Fibroblast of upper back skin (primary cell): Measurements from ENCODE around the gene THAP10.
"Not testable (repeated sequence)": the region's sequence is repeated elsewhere in the genome, so short reads cannot be mapped to it uniquely, and the experiment has no call there.

Source experiments
- DNase-seq: peaks from one replicate; pipeline ENCODE4 v3.0.0-alpha.2; 2013

THAP10 gene

GRCh38 chr15:70876011-70876410, 16.2 kb downstream of the THAP10 start:
- DNase-seq: no peak

DNA sequence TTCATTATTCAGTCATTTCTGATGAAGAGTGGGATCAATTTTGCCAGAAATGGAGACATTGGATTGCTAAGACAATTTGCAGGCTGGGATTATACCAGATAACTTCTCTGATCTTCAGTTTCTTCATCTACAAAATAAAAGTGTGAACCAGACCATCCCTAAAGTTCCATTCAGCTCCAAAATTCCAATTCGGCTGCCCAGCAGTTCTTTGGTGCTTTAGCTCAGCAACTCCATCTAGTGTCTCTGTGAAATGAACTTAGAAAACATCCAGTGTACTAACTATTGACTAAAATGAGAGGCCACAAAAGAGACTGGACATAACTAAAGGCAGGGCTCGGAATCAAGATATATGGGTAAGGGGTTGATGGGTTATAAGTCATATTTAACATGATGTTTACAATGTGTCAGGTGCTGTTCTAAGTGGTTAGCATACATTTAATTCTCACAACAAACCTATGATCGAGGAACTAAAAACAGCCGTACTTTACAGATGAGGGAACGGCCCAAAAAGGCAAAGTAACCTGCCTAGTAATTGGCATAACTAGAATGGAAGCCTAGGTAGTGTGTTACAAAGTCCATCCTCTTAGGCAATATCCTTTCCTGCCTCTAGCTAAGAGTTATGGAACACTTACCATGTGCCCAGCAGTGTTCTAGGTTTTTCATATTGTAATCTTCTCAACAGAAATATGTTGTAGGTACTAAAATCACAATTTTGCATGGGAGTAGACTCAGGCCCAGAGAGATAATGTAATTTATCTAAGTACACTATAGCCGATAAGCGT, 17.0 kb downstream of the THAP10 start:
- DNase-seq: peak; percentile 60

GRCh38 chr15:70873232-70874054, 18.8 kb downstream of the THAP10 start:
- DNase-seq: no peak

DNA sequence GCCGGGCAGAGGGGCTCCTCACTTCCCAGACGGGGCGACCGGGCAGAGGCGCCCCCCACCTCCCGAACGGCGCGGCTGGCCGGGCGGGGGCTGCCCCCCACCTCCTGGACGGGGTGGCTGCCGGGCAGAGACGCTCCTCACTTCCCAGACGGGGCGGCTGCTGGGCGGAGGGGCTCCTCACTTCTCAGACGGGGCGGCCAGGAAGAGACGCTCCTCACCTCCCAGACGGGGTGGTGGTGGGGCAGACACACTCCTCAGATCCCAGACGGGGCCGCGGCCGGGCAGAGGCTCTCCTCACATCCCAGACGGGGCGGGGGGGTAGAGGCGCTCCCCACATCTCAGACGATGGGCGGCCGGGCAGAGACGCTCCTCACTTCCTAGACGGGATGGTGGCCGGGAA, 20.7 kb downstream of the THAP10 start:
- not testable (repeated sequence) for DNase-seq

GRCh38 chr15:70870051-70870450, 22.2 kb downstream of the THAP10 start:
- DNase-seq: peak; percentile 92

DNA sequence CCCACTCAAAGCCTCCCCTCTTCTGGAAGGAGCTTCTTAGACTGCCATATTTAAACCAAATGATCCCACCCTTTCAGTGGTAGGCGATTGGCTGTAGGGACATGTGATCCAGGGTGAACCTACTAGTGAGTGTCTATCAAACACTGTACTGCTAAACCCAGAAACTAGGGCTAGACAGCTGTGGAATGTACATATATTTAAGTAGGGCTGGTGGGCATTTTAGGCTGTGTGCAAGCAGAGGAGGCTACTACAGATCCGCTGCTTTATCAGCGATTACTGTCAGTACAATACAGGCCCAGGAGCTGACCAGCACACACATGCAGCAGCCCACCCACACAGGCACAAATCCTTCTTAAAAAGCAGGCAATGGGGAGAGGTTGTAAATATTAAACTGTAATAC, 22.9 kb downstream of the THAP10 start:
- DNase-seq: peak; percentile 13

- peak; percentile 85 for DNase-seq
Observed at GRCh38 chr15:70867911-70868467, 24.2 kb downstream of the THAP10 start.

DNA sequence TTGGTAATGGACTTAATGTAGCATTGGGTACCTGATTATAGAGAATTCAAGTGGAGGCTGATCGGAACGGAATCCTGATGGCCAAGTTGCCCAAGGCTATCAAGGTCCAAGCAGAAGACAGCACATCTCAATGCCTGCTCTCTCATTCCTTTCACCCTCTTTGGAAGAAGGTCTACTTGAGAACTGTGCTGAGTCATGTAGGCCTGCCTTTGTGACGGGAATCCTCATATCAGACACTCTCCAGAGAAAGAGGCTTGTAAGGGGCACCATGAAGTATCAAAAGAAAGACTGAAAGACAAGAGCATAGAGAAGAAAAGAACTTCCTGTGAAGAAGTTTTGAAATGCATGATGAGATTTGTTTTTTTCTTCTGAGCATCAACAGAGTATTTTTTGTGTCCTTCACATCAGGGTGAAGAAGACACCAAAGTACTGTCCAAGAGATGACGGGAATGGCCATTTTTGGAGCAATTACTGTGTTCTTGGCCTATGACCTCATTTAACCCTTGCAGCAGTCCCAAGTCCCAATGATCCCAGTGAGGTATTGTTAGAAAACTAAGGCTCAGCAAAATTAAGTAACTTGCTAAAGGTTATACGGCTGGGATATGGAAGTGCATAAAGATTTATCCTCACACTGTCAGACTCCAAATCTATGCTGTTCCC, 25.1 kb downstream of the THAP10 start:
- DNase-seq: no peak

DNA sequence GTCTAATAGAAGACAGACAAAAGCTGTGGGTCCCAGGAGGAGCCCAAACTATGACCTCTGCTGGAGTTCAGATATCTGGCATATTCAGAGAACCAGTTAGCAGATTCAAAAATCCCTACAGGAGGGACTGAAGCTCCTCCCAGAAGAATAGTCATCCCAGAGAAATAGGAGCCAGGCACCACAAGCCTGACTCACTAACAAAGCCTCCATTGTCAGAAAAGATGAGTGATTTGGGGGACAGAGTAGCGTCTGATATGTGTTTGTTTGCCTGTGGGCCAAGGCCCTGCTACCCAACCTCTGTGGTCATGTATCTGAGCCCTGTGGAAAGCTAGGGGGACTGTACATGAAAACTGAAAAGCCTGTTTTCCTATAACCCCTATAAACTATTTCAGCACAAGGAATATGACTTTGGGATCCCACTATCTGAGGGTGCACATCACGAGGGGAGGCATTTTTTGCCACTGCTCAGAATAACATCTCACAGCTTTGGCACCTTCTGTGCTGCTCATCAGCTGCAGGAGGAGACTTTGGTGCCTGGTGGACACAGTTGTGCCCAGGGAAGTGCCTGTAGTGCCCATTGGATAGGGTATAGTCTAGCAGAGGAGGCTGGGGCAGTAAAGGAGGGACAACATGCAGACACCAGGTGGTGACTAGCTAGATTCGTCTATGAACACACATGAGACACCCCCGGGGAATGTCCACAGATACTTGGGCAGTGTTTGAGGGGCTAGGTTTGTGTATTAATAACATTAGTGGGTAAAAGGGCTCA, 28.6 kb downstream of the THAP10 start:
- peak; percentile 92 for DNase-seq

GRCh38 chr15:70859998-70860397, 32.2 kb downstream of the THAP10 start:
- DNase-seq: no peak

DNA sequence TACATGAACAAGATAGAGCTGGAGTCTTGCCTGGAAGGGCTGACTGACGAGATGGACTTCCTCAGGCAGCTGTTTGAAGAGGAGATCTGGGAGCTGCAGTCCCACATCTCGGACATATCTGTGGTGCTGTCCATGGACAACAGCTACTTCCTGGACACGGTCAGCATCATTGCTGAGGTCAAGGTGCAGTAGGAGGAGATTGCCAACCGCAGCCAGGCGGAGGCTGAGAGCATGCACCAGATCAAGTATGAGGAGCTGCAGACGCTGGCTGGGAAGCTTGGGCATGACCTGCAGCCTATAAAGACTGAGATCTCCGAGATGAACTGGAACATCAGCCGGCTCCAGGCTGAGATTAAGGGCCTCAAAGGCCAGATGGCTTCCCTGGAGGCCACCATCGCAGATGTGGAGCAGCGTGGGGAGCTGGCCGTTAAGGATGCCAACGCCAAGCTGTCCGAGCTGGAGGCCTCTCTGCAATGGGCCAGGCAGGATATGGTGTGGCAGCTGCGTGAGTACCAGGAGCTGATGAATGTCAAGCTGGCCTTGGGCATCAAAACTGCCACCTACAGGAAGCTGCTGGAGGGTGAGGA, 32.8 kb downstream of the THAP10 start:
- no peak for DNase-seq

DNA sequence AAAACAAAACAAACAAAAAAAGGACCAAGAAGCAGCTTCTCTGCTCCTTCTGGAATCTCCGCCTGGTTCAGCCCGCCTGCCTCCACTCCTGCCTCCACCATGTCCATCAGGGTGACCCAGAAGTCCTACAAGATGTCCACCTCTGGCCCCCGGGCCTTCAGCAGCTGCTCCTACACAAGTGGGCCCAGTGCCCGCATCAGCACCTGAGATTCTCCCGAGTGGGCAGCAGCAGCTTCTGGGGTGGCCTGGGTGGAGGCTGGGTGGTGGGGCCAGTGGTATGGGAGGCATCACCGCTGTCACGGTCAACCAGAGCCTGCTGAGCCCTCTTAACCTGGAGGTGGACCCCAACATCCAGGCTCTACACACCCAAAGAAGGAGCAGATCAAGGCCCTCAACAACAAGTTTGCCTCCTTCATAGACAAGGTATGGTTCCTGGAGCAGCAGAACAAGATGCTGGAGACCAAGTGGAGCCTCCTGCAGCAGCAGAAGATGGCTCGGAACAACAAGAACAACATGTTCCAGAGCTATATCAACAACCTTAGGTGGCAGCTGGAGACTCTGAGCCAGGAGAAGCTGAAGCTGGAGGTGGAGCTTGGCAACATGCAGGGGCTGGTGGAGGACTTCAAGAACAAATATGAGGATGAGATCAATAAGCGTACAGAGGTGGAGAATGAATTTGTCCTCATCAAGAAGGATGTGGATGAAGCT, 33.5 kb downstream of the THAP10 start:
- not testable (repeated sequence) for DNase-seq

DNA sequence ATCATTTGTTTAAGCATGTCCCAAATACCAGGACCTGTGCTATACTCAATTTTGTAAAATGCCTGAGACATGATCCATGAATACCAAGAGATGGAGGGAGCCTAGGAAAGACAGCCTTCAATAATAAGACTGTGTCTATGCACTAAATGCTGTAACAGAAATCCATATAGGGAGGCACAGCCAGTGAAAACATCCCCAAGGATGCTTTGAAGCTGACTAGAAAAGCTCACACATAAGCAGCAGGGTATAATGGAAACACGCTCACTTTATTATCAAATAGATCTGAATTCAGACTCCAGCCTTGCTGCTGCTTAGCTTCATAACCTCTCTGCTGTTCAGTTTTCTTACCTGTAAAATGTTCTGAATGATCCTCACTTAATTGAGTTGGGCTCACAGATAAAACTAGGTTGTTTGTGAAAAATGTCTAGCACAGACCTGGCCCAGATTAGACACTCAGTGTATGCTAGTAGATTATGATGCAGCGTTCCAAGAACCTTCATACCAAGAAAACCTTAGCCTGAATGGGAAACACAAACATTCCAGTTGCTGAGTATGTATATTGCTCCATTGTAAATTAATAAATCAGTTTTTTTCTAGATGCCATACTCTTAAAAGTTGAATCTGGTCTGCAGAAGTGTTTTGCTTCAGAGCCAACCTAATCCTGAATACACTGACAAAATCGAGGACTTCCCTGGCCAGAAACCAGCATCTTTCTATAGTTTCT, 34.5 kb downstream of the THAP10 start:
- peak; percentile 76 for DNase-seq

DNA sequence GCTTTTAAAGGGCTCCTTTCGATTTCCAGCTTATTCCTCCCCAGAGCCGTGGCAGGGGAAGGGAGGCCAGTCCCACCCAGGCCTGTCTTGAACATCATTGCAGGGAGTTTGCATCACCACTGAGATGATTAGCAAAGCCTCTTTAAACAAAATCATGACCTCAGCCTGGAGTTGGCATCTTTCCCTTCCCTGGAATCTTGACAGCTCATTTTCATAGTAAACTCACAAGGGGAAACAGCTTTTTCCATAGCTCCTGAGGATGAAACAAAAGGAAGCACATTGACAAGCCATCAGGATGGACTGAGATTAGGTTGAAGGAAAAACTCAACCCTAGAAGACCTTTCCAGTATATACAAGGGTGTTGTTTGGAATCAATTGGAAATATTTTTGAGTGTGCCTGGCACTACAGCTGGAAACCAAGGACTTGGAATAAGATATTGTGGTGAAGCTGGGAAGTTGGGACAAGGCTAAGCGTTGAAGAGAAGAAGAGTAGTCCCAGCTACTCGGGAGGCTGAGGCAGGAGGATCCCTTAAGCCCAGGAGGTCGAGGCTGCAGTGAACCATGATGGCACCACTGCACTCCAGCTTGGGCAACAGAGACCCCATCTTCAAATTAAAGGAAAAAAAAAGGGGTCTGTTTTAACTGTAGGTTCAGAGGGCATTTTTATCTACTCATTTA, 35.2 kb downstream of the THAP10 start:
- peak; percentile 100 for DNase-seq

GRCh38 chr15:70856177-70856883, 35.9 kb downstream of the THAP10 start:
- peak; percentile 83 for DNase-seq

DNA sequence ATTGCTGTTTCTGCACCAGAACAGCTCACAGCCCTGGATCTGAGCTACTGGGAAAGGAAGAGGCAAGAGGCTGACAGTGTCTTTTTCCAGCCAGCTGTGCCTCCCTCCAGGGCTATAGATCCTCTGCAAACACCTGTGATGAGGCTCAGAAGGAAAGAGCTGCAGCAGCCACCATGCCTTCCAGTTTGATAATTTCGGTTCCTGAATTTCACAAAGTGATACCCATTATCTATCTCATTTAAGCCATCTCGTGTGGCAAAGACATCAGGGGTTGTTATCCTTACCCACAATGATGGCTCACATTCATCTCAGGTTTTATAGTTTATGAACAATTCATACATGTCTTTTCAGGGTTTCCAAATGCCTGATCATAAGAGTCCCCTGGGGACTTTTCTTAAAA, 36.5 kb downstream of the THAP10 start:
- no peak for DNase-seq

GRCh38 chr15:70854666-70854976, 37.6 kb downstream of the THAP10 start:
- peak; percentile 66 for DNase-seq

DNA sequence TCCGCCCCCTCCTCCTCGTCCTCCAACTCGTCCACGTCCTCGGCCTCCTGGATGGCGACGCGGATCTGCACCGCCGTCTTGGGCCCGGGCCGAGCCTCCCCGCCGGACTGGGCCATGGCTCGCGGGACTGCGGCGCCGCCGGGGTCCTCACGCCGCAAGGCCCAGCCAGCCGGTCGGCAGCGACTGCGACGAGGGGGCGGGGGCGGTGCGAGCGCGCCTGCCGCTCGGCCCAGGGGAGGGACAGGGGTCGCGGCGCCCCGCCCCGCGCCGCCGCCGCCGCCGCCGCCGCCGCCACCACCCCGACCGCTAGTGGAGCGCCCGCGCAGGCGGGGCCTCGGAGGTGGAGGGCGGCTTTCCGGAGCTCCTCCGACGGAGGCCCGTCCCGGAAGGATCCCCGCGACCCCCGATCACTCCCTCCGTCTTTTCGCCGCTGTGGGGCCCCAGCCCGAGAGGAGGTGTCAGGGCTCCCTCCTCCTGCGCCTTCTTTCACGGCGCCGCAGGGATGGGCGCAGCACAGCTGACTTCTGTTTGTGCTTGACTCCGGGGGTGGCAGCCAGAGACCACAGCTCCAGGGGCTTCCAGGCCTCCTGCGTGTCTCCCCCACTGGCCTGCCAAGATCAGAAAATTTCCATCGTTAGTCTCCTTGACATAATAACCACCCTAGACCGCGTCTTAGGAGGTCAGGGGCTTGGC, 38.1 kb downstream of the THAP10 start, which contains the start of gene LARP6:
Gene LARP6, minus strand, starts transcription at position 185 of the 693 bp plus-strand sequence. Its CDS starts 69 bp downstream, at position 116.
- DNase-seq: peak; percentile 44
